ENCODE data around the gene ITGA6.
"Not testable (repeated sequence)": the region's sequence is repeated elsewhere in the genome, so short reads cannot be mapped to it uniquely, and the experiment has no call there.

The ITGA6 gene

DNA sequence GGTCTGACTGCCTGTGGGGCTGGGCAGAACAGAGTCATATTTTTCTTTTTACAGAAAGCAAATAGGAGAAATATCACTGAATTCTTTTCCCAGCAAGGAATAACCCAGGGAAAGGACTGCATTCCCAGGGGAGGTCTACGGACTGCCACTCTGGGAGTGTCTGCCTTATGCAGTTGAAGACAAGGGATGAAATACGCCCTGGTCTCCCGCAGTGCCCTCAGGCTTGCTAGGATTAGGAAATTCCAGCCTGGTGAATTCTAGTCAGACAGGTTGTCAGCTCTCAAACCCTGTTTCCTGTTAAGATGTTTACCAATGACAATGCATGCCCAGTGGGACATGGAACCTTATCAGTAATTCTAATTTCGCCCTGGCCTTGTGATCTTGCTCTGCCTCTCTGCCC lies 98.2 kb downstream of the ITGA6 start:
- Histone ChIP-seq H3K79me2 (ENCODE audit: insufficient read depth, low read depth) (no peaks in the 10 kb centered on the region), H3K4me1 (ENCODE audit: low read depth, poor library complexity, severe bottlenecking) (no peaks in the 10 kb centered on the region), H3K27me3 (ENCODE audit: insufficient read depth, low read depth) (no peaks in the 10 kb centered on the region), H3K9ac (no peak overlapping the region), H3K36me3 (ENCODE audit: insufficient read depth) (no peaks in the 10 kb centered on the region), H3K4me2 (no peak overlapping the region), H3K27ac (no peak overlapping the region), H4K20me1 (ENCODE audit: insufficient read depth) (no peaks in the 10 kb centered on the region), H2AFZ (ENCODE audit: low read depth) (no peak overlapping the region), H3K4me3 (IDR thresholded peaks at IDR 0.05; ENCODE audit: insufficient read depth, low read depth, low read length) (no peak overlapping the region)
- TF ChIP-seq, protein P1, sequence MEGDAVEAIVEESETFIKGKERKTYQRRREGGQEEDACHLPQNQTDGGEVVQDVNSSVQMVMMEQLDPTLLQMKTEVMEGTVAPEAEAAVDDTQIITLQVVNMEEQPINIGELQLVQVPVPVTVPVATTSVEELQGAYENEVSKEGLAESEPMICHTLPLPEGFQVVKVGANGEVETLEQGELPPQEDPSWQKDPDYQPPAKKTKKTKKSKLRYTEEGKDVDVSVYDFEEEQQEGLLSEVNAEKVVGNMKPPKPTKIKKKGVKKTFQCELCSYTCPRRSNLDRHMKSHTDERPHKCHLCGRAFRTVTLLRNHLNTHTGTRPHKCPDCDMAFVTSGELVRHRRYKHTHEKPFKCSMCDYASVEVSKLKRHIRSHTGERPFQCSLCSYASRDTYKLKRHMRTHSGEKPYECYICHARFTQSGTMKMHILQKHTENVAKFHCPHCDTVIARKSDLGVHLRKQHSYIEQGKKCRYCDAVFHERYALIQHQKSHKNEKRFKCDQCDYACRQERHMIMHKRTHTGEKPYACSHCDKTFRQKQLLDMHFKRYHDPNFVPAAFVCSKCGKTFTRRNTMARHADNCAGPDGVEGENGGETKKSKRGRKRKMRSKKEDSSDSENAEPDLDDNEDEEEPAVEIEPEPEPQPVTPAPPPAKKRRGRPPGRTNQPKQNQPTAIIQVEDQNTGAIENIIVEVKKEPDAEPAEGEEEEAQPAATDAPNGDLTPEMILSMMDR (conservative IDR thresholded peaks at IDR 0.05; ENCODE audit: low read depth, low read length): no peak

DNA sequence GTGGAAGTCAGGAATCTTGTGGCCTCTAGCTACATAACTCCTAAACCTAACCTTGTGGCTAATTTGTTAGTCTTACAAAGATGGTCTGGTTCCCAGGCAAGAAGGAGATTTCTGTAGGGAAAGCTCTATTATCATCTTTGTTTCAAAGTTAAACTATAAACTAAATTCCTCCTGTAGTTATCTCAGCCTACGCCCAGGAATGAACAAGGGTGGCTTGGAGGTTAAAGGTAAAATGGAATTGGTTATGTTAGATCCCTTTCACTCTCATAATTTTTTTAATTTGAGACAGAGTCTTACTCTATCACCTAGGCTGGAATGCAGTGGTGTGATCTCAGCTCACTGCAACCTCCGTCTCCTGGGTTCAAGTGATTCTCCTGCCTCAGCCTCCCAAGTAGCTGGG lies 103.9 kb downstream of the ITGA6 start:
- H3K4me2 ChIP-seq: no peak overlapping the region
- no peaks in the 10 kb centered on the region for H3K79me2 ChIP-seq (ENCODE audit: insufficient read depth, low read depth)
- H3K27me3 ChIP-seq (ENCODE audit: insufficient read depth, low read depth): no peaks in the 10 kb centered on the region
- H3K9ac ChIP-seq: no peak overlapping the region
- no peak overlapping the region for H3K4me3 ChIP-seq (IDR thresholded peaks at IDR 0.05; ENCODE audit: insufficient read depth, low read depth, low read length)
- H2AFZ ChIP-seq (ENCODE audit: low read depth): no peak overlapping the region
- H4K20me1 ChIP-seq (ENCODE audit: insufficient read depth): no peaks in the 10 kb centered on the region
- H3K36me3 ChIP-seq (ENCODE audit: insufficient read depth): no peaks in the 10 kb centered on the region
- H3K4me1 ChIP-seq (ENCODE audit: low read depth, poor library complexity, severe bottlenecking): no peaks in the 10 kb centered on the region
- H3K27ac ChIP-seq: no peak overlapping the region
- TF ChIP-seq, protein P1 (conservative IDR thresholded peaks at IDR 0.05; ENCODE audit: low read depth, low read length): no peak

DNA sequence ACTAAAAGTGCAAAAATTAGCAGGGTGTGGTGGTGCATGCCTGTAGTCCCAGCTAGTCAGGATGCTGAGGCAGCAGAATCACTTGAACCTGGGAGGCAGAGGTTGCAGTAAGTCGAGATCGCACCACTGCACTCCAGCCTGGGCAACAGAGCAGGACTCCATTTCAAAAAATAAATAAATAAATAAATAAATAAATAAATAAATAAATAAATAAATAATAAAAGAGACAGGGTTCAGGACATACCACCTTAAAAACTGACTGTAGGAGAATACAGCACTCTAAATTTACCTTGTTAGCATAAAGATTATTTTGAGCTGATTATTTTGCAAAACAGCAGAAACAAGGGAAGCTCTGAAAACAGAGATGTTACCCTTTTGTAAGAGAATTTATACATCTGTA lies 105.1 kb downstream of the ITGA6 start:
- not testable (repeated sequence) for H3K4me3 ChIP-seq (IDR thresholded peaks at IDR 0.05; ENCODE audit: insufficient read depth, low read depth, low read length); H4K20me1 ChIP-seq (ENCODE audit: insufficient read depth); H3K36me3 ChIP-seq (ENCODE audit: insufficient read depth); H3K4me2 ChIP-seq; H3K4me1 ChIP-seq (ENCODE audit: low read depth, poor library complexity, severe bottlenecking); H3K27ac ChIP-seq; H3K9ac ChIP-seq; H2AFZ ChIP-seq (ENCODE audit: low read depth); H3K27me3 ChIP-seq (ENCODE audit: insufficient read depth, low read depth); H3K79me2 ChIP-seq (ENCODE audit: insufficient read depth, low read depth)

DNA sequence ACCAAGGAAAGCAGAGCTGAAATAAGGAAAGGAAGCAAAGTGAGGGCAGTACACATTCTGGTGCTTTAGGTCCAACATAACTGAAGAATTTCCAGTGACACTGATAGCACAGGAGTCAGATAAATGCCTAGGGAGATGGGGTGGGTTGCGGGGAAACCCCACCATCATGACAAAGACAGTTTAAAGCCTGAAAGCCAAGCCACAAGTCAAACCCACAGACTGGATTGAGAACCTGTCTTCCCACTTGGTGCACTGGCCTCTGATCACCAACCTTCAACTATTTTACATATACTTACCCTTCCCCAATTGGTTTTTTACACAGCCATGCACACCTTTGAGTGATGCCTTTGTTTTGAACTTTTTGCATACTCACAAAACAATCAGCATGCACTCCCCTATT lies 106.3 kb downstream of the ITGA6 start:
- Histone ChIP-seq H3K9ac (no peak overlapping the region), H2AFZ (ENCODE audit: low read depth) (no peak overlapping the region), H3K27me3 (ENCODE audit: insufficient read depth, low read depth) (no peaks in the 10 kb centered on the region), H3K4me2 (no peak overlapping the region), H3K36me3 (ENCODE audit: insufficient read depth) (no peaks in the 10 kb centered on the region), H3K79me2 (ENCODE audit: insufficient read depth, low read depth) (no peaks in the 10 kb centered on the region), H3K27ac (no peak overlapping the region), H3K4me1 (ENCODE audit: low read depth, poor library complexity, severe bottlenecking) (no peaks in the 10 kb centered on the region), H3K4me3 (IDR thresholded peaks at IDR 0.05; ENCODE audit: insufficient read depth, low read depth, low read length) (no peak overlapping the region), H4K20me1 (ENCODE audit: insufficient read depth) (no peaks in the 10 kb centered on the region)
- TF ChIP-seq, protein P1 (conservative IDR thresholded peaks at IDR 0.05; ENCODE audit: low read depth, low read length): no peak

DNA sequence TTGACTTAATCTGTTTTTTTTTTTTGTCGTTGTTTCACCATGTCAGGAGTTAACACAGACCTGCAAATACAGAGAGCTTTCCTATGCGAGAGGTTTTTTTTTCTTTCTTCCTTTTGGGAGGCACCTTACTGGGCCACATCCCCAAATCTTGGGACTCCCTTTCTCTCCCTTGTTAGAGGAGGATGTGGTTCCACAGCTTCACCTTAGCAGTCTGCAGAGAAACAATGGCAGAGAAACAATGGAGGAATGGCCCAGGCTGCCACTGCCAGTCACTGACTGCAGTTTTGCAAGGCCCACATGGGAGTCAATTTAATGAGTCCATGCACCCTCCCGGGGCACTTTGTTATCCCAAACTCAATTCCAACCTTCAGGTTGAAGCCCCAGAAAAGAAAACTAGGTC lies 107.7 kb downstream of the ITGA6 start:
- no peak overlapping the region for H3K9ac ChIP-seq
- no peak overlapping the region for H3K27ac ChIP-seq
- H3K36me3 ChIP-seq (ENCODE audit: insufficient read depth): no peaks in the 10 kb centered on the region
- no peaks in the 10 kb centered on the region for H3K27me3 ChIP-seq (ENCODE audit: insufficient read depth, low read depth)
- H2AFZ ChIP-seq (ENCODE audit: low read depth): no peak overlapping the region
- no peaks in the 10 kb centered on the region for H4K20me1 ChIP-seq (ENCODE audit: insufficient read depth)
- no peaks in the 10 kb centered on the region for H3K79me2 ChIP-seq (ENCODE audit: insufficient read depth, low read depth)
- no peak overlapping the region for H3K4me2 ChIP-seq
- H3K4me1 ChIP-seq (ENCODE audit: low read depth, poor library complexity, severe bottlenecking): peaks cover 14% of the 10 kb centered on the region
- TF ChIP-seq, protein P1 (conservative IDR thresholded peaks at IDR 0.05; ENCODE audit: low read depth, low read length): no peak
- H3K4me3 ChIP-seq (IDR thresholded peaks at IDR 0.05; ENCODE audit: insufficient read depth, low read depth, low read length): no peak overlapping the region

DNA sequence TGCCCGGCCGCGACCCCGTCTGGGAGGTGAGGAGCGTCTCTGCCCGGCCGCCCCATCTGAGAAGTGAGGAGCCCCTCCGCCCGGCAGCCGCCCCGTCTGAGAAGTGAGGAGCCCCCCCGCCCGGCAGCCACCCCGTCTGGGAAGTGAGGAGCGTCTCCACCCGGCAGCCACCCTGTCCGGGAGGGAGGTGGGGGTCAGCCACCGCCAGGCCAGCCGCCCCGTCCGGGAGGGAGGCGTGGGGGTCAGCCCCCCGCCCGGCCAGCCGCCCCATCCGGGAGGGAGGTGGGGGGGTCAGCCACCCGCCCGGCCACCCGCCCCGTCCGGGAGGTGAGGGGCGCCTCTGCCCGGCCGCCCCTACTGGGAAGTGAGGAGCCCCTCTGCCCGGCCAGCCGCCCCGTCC lies 110.5 kb downstream of the ITGA6 start:
- not testable (repeated sequence) for H3K36me3 ChIP-seq (ENCODE audit: insufficient read depth); H2AFZ ChIP-seq (ENCODE audit: low read depth); H3K4me2 ChIP-seq; H3K79me2 ChIP-seq (ENCODE audit: insufficient read depth, low read depth); H4K20me1 ChIP-seq (ENCODE audit: insufficient read depth); H3K27ac ChIP-seq; H3K27me3 ChIP-seq (ENCODE audit: insufficient read depth, low read depth); H3K9ac ChIP-seq; H3K4me3 ChIP-seq (IDR thresholded peaks at IDR 0.05; ENCODE audit: insufficient read depth, low read depth, low read length)
- H3K4me1 ChIP-seq (ENCODE audit: low read depth, poor library complexity, severe bottlenecking): peaks cover 21% of the 10 kb centered on the region
